ENCODE measurements around the gene TMEM119.
A peak's percentile ranks its signal among the peaks of the same experiment; 100 is the strongest.
"Not testable (repeated sequence)": the region's sequence is repeated elsewhere in the genome, so short reads cannot be mapped to it uniquely, and the experiment has no call there.

The TMEM119 gene

GRCh38 chr12:108563136-108563803 lies 34.6 kb downstream of the TMEM119 start:
- peak; percentile 67 to 89 for DNase-seq

GRCh38 chr12:108562348-108563135 lies 35.3 kb downstream of the TMEM119 start, which contains the start of gene ISCU:
ISCU (plus strand) TSS chr12:108562596; CDS start chr12:108562623, 27 bp downstream.
- DNase-seq: peak; percentile 89 to 93

GRCh38 chr12:108561852-108562347 lies 36.0 kb downstream of the TMEM119 start:
- DNase-seq: peak in 1 of 2 experiments; percentile 59

- DNase-seq: peak; percentile 69 to 94
These were observed 36.8 kb downstream of the TMEM119 start, which contains the start of gene SART3 for GRCh38 chr12:108560752-108561719. SART3 (minus strand) TSS chr12:108561173; CDS start chr12:108561154, 19 bp downstream.

- no peak for DNase-seq
These were observed 37.6 kb downstream of the TMEM119 start for GRCh38 chr12:108560321-108560721.

- no peak for DNase-seq
These were observed 38.1 kb downstream of the TMEM119 start for GRCh38 chr12:108559748-108560147.

GRCh38 chr12:108559007-108559655 lies 38.8 kb downstream of the TMEM119 start:
- DNase-seq: no peak

- DNase-seq: not testable (repeated sequence)
These were observed 42.5 kb downstream of the TMEM119 start for GRCh38 chr12:108555383-108555782.

- no peak for DNase-seq
These were observed 44.1 kb downstream of the TMEM119 start for GRCh38 chr12:108553799-108554198.

GRCh38 chr12:108551535-108551934 lies 46.3 kb downstream of the TMEM119 start:
- DNase-seq: no peak

- no peak for DNase-seq
These were observed 48.8 kb downstream of the TMEM119 start for GRCh38 chr12:108548954-108549521.

GRCh38 chr12:108547686-108548085 lies 50.2 kb downstream of the TMEM119 start:
- no peak for DNase-seq

- DNase-seq: no peak
These were observed 54.2 kb downstream of the TMEM119 start for GRCh38 chr12:108543652-108544051.

- DNase-seq: no peak
These were observed 55.6 kb downstream of the TMEM119 start for GRCh38 chr12:108542320-108542719.

Data from SW 1271 (cell line).